ENCODE data around the gene CST5. TPM values are rescaled to one million over a fixed set of nuclear protein-coding genes. Genes with fewer than 3 reads are reported as not detected.
"Not testable (repeated sequence)": the region's sequence is repeated elsewhere in the genome, so short reads cannot be mapped to it uniquely, and the experiment has no call there.

The CST5 gene
- total RNA-seq, 1 experiment from 2014 or later = not detected

GRCh38 chr20:23867152-23867776 is 12.3 kb downstream of the CST5 start:
- Histone ChIP-seq H3K4me3 (replicated peaks in 1 of 2; ENCODE audit: low read depth in 1 of 2, low read length in 2 of 2) (no peak overlapping the region), H3K36me3 (ENCODE audit: control insufficient read depth in 1 of 2, insufficient read depth in 2 of 2, low read length in 2 of 2) (no peaks in the 10 kb centered on the region), H3K27ac (ENCODE audit: low read depth, low read length) (no peak overlapping the region), H3K27me3 (ENCODE audit: insufficient read depth, low read length) (peaks cover 18% of the 10 kb centered on the region), H4K20me1 (ENCODE audit: insufficient read depth) (no peaks in the 10 kb centered on the region), H3K4me1 (ENCODE audit: control insufficient read depth in 1 of 2, insufficient read depth in 2 of 2, low read length in 2 of 2) (no peaks in the 10 kb centered on the region), H3K4me2 (ENCODE audit: low read length) (no peak overlapping the region), H3K79me2 (ENCODE audit: insufficient read depth, low read length) (no peaks in the 10 kb centered on the region), H3K9me2 (ENCODE audit: insufficient read depth) (no peaks in the 10 kb centered on the region), H2AFZ (ENCODE audit: low read depth, low read length, poor library complexity, severe bottlenecking) (no peak overlapping the region), H3K9ac (ENCODE audit: low read length) (no peak overlapping the region), H3K9me3 (ENCODE audit: control insufficient read depth in 1 of 2, insufficient read depth in 1 of 2, low read depth in 1 of 2, low read length in 2 of 2) (no peaks in the 10 kb centered on the region)
- no peak for ATAC-seq
- CTCF ChIA-PET = no interaction called here
- no peak for TF ChIP-seq FOSL1 (IDR thresholded peaks at IDR 0.05; ENCODE audit: low read depth)
- TF ChIP-seq SIN3A (IDR thresholded peaks at IDR 0.05; ENCODE audit: low read depth) = no peak
- no peak for TF ChIP-seq POLR2A (IDR thresholded peaks at IDR 0.05; ENCODE audit: borderline replicate concordance, extremely low read depth, insufficient read depth, insufficient read length)
- TF ChIP-seq SRF (IDR thresholded peaks at IDR 0.05; ENCODE audit: low read depth) = no peak
- no peak for TF ChIP-seq YY1 (IDR thresholded peaks at IDR 0.05; ENCODE audit: extremely low read depth, insufficient replicate concordance, low read depth, low read length)
- no peak for DNase-seq (ENCODE audit: low read depth, low spot score)
- BruUV-seq (replicated peaks) = no TSS peak
- RAD21 ChIA-PET (ENCODE audit: low non-redundant PET in 1 of 2, low total read pairs in 2 of 2, uncharacterized antibody in 2 of 2, unreplicated experiment in 2 of 2) = no interaction called here
- POLR2A ChIA-PET = no interaction called here
- intact Hi-C loops (cut with micrococcal nuclease) = no loop called here

GRCh38 chr20:23860771-23861170 is 18.8 kb downstream of the CST5 start:
- ATAC-seq = not testable (repeated sequence)

More at GRCh38 chr20:23860771-23861170, 18.8 kb downstream of the CST5 start:
- H3K4me3 ChIP-seq (replicated peaks in 1 of 2; ENCODE audit: low read depth in 1 of 2, low read length in 2 of 2); POLR2A ChIA-PET; H3K4me1 ChIP-seq (ENCODE audit: control insufficient read depth in 1 of 2, insufficient read depth in 2 of 2, low read length in 2 of 2); DNase-seq (ENCODE audit: low read depth, low spot score); H3K27ac ChIP-seq (ENCODE audit: low read depth, low read length); intact Hi-C loops (cut with micrococcal nuclease); H3K79me2 ChIP-seq (ENCODE audit: insufficient read depth, low read length); H3K4me2 ChIP-seq (ENCODE audit: low read length); H3K27me3 ChIP-seq (ENCODE audit: insufficient read depth, low read length); H3K9me3 ChIP-seq (ENCODE audit: control insufficient read depth in 1 of 2, insufficient read depth in 1 of 2, low read depth in 1 of 2, low read length in 2 of 2); H2AFZ ChIP-seq (ENCODE audit: low read depth, low read length, poor library complexity, severe bottlenecking); H3K36me3 ChIP-seq (ENCODE audit: control insufficient read depth in 1 of 2, insufficient read depth in 2 of 2, low read length in 2 of 2); H3K9me2 ChIP-seq (ENCODE audit: insufficient read depth); H3K9ac ChIP-seq (ENCODE audit: low read length); BruUV-seq (replicated peaks); RAD21 ChIA-PET (ENCODE audit: low non-redundant PET in 1 of 2, low total read pairs in 2 of 2, uncharacterized antibody in 2 of 2, unreplicated experiment in 2 of 2); H4K20me1 ChIP-seq (ENCODE audit: insufficient read depth); CTCF ChIA-PET: not testable (repeated sequence)

Measured in HCT116 (cell line).